ENCODE measurements around the gene ZNF32. TPM values are rescaled to one million over a fixed set of nuclear protein-coding genes. Genes with fewer than 3 reads are reported as not detected.
A peak's percentile ranks its signal among the peaks of the same experiment; 100 is the strongest.

Gene ZNF32
- total RNA-seq, 1 experiment from 2014 or later = 17.8 TPM

DNA sequence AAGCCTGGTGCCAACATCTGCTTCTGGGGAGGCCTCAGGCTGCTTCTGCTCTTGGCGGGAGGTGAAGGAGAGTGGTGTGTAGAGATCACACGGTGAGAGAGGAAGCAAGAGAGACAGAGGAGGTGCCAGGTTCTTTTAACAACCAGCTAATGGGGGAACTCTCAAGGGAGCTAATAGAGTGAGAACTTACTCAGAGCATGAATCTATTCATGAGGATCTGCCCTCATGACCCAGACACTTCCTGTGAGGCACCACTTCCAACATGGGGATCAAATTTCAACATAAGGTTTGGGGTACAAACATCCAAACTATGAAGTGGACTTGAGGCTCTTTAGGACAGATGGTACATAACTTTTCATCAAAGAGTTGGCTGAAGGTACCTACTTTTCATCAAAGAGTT lies 5.1 kb upstream of the ZNF32 start:
- Mint-ChIP-seq H3K4me1 (ENCODE audit: low read depth, unreplicated experiment) (peaks cover 9% of the 10 kb centered on the region), H3K9me3 (ENCODE audit: low read depth, unreplicated experiment) (peaks cover 6% of the 10 kb centered on the region), H3K36me3 (ENCODE audit: insufficient read depth, unreplicated experiment) (peaks cover 4% of the 10 kb centered on the region), H3K27ac (ENCODE audit: unreplicated experiment) (no peak overlapping the region), H3K27me3 (ENCODE audit: unreplicated experiment) (peaks cover 28% of the 10 kb centered on the region), H3K4me3 (ENCODE audit: low read depth, unreplicated experiment) (no peak overlapping the region)
- CTCF ChIA-PET = no interaction called here
- DNase-seq = no peak
- TF ChIP-seq, protein P1, sequence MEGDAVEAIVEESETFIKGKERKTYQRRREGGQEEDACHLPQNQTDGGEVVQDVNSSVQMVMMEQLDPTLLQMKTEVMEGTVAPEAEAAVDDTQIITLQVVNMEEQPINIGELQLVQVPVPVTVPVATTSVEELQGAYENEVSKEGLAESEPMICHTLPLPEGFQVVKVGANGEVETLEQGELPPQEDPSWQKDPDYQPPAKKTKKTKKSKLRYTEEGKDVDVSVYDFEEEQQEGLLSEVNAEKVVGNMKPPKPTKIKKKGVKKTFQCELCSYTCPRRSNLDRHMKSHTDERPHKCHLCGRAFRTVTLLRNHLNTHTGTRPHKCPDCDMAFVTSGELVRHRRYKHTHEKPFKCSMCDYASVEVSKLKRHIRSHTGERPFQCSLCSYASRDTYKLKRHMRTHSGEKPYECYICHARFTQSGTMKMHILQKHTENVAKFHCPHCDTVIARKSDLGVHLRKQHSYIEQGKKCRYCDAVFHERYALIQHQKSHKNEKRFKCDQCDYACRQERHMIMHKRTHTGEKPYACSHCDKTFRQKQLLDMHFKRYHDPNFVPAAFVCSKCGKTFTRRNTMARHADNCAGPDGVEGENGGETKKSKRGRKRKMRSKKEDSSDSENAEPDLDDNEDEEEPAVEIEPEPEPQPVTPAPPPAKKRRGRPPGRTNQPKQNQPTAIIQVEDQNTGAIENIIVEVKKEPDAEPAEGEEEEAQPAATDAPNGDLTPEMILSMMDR (IDR thresholded peaks at IDR 0.05; ENCODE audit: unreplicated experiment) = no peak
- intact Hi-C loops (cut with micrococcal nuclease; ENCODE audit: unreplicated experiment) = no loop called here
- no TSS peak for BruUV-seq (replicated peaks)

DNA sequence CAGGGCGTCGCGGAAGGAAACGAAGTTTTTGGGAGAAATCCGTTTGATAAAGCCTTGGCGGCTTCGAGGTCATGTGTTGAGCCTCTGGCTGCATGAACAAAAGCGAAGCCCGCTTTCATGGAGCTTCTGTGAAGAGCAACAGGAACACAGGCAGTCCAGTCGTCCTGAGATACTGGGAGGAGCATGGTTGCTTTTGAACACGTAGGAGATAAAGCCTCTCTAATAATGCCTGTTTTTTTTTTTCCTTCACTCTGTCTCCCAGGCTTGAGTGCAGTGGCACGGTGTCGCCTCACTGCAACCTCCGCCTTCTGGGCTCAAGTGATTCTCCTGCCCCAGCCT lies 473 bp upstream of the ZNF32 start:
- Mint-ChIP-seq H3K4me1 (ENCODE audit: low read depth, unreplicated experiment) (peaks cover 9% of the 10 kb centered on the region), H3K27me3 (ENCODE audit: unreplicated experiment) (peaks cover 12% of the 10 kb centered on the region), H3K9me3 (ENCODE audit: low read depth, unreplicated experiment) (peaks cover 15% of the 10 kb centered on the region), H3K36me3 (ENCODE audit: insufficient read depth, unreplicated experiment) (peaks cover 25% of the 10 kb centered on the region), H3K4me3 (ENCODE audit: low read depth, unreplicated experiment) (peak overlapping the region; percentile 91), H3K27ac (ENCODE audit: unreplicated experiment) (peak overlapping the region; percentile 54)
- CTCF ChIA-PET = no interaction called here
- TF ChIP-seq, protein P1 (IDR thresholded peaks at IDR 0.05; ENCODE audit: unreplicated experiment) = no peak
- no TSS peak for BruUV-seq (replicated peaks)
- intact Hi-C loops (cut with micrococcal nuclease; ENCODE audit: unreplicated experiment) = no loop called here
- no peak for DNase-seq

DNA sequence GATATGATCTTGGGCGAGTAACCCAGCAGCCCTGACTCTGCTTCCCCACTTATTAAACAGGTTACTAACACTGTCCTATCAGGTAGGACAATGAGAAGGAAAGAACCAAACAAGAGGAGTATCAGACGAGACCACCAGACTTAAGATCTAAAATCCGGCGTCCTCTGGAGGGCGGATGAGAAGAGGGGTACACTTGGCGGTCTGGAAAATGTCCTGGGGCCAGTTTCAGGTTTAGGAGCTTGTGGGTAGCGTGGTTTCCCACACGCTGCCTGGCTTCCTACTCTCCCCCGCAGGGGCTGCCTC lies 635 bp downstream of the ZNF32 start:
- peak overlapping the region; percentile 91 for H3K4me3 Mint-ChIP-seq (ENCODE audit: low read depth, unreplicated experiment)
- H3K27ac Mint-ChIP-seq (ENCODE audit: unreplicated experiment) = no peak overlapping the region
- peaks cover 1% of the 10 kb centered on the region for H3K27me3 Mint-ChIP-seq (ENCODE audit: unreplicated experiment)
- no peaks in the 10 kb centered on the region for H3K4me1 Mint-ChIP-seq (ENCODE audit: low read depth, unreplicated experiment)
- no peak for DNase-seq
- intact Hi-C loops (cut with micrococcal nuclease; ENCODE audit: unreplicated experiment) = no loop called here
- CTCF ChIA-PET = no interaction called here
- BruUV-seq (replicated peaks) = no TSS peak
- peaks cover 16% of the 10 kb centered on the region for H3K9me3 Mint-ChIP-seq (ENCODE audit: low read depth, unreplicated experiment)
- TF ChIP-seq, protein P1 (IDR thresholded peaks at IDR 0.05; ENCODE audit: unreplicated experiment) = no peak
- H3K36me3 Mint-ChIP-seq (ENCODE audit: insufficient read depth, unreplicated experiment) = peaks cover 25% of the 10 kb centered on the region

DNA sequence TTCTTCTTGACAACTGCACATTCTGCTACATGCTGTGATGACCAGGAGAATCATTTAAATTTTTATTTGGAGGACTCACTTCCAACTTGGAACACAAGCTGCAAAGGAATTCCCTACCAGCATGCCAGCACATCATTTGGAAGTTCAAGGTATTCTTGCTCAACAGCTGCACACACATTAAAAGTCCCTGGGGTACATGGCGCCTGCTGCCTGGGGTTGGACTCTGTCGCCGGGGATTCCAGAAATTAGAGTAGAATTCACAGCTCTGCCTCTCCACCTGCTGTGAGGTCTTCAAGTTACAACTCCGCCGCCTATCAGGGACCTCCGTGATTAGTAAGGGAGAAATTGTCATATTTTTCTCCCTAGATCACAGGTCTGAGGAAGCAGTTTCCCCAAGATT lies 1.1 kb downstream of the ZNF32 start:
- H3K27ac Mint-ChIP-seq (ENCODE audit: unreplicated experiment) = no peak overlapping the region
- intact Hi-C loops (cut with micrococcal nuclease; ENCODE audit: unreplicated experiment) = no loop called here
- CTCF ChIA-PET = no interaction called here
- no peaks in the 10 kb centered on the region for H3K4me1 Mint-ChIP-seq (ENCODE audit: low read depth, unreplicated experiment)
- peaks cover 25% of the 10 kb centered on the region for H3K36me3 Mint-ChIP-seq (ENCODE audit: insufficient read depth, unreplicated experiment)
- peaks cover 19% of the 10 kb centered on the region for H3K9me3 Mint-ChIP-seq (ENCODE audit: low read depth, unreplicated experiment)
- TF ChIP-seq, protein P1 (IDR thresholded peaks at IDR 0.05; ENCODE audit: unreplicated experiment) = no peak
- peak overlapping the region; percentile 91 for H3K4me3 Mint-ChIP-seq (ENCODE audit: low read depth, unreplicated experiment)
- H3K27me3 Mint-ChIP-seq (ENCODE audit: unreplicated experiment) = no peaks in the 10 kb centered on the region
- TSS peak; percentile 26 for BruUV-seq (replicated peaks)
- no peak for DNase-seq

DNA sequence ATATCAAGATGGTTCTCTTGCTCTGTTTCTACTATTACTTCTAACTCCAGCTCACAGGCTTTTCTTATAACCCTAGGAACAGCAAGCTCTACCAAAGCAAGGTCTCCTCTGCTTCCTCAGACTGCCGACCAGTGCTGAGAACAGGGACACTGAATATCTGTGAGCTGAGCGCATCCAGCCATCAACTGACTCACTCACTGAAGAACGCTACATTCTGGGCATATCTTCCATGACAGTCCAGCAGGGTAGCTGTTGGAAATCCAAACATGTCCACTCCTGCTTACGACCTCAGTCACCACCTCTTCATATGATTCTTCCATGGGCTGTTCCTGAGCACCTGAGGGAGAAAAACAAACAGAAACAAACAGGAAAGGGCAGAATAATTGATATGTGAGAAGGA lies 2.8 kb downstream of the ZNF32 start:
- peaks cover 19% of the 10 kb centered on the region for H3K9me3 Mint-ChIP-seq (ENCODE audit: low read depth, unreplicated experiment)
- no peaks in the 10 kb centered on the region for H3K4me1 Mint-ChIP-seq (ENCODE audit: low read depth, unreplicated experiment)
- CTCF ChIA-PET = interaction anchor here (0.7 kb wide), 1 partner anchor 13 kb away, joined by 3 read pairs; no protein-coding TSS in a partner anchor
- TF ChIP-seq, protein P1 (IDR thresholded peaks at IDR 0.05; ENCODE audit: unreplicated experiment) = no peak
- H3K27me3 Mint-ChIP-seq (ENCODE audit: unreplicated experiment) = no peaks in the 10 kb centered on the region
- no peak overlapping the region for H3K4me3 Mint-ChIP-seq (ENCODE audit: low read depth, unreplicated experiment)
- no TSS peak for BruUV-seq (replicated peaks)
- peaks cover 25% of the 10 kb centered on the region for H3K36me3 Mint-ChIP-seq (ENCODE audit: insufficient read depth, unreplicated experiment)
- DNase-seq = no peak
- no peak overlapping the region for H3K27ac Mint-ChIP-seq (ENCODE audit: unreplicated experiment)
- intact Hi-C loops (cut with micrococcal nuclease; ENCODE audit: unreplicated experiment) = no loop called here

Data from Calu3 (cell line).